Amygdala (tissue), 56 donors: Measurements from ENCODE around the gene PTPRM.
A peak's percentile ranks its signal among the peaks of the same experiment; 100 is the strongest.

Source experiments
- DNase-seq, 56 donors: peaks; one replicate each; lab custom pipeline; 2025; lab: John Stamatoyannopoulos, UW

The PTPRM gene

DNA sequence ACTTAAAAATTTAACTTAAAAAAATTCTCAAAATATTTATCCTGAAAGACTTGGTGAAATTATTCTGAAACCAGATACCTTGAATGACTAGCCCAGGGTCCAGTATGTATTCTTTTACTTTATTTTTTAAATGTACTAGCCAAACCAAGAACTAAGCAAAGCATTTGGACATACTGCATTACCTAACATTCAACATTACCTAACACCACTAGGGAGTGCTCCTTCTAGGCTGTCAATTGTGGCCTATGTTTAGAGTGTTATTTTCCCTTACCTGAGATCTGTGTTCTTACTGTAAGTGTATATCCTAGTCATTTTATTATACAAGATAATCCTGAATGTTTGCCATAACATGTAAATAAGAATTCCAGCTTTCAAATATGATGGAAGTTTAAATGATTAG, 496.6 kb downstream of the PTPRM start:
- DNase-seq, result no peak

DNA sequence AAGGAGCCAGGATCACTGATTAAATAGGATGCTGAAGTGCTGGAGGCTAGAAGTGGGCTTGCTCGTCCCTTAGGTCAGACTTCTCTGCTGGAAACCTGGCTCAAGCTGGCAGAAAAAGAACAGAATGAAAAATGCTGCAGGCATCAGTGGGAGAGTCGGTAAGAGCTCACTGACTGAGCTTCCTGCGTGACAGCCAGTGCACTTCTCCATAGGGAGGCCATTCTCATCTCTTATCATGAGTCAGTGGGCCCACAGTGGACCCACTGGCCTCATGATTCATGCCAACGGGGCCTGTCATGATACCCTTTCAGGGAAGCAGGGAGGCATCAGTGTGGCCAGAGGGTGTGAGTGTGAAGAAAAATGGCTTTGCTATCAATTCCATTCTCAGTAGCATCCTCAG, 498.2 kb downstream of the PTPRM start:
- no peak for DNase-seq

DNA sequence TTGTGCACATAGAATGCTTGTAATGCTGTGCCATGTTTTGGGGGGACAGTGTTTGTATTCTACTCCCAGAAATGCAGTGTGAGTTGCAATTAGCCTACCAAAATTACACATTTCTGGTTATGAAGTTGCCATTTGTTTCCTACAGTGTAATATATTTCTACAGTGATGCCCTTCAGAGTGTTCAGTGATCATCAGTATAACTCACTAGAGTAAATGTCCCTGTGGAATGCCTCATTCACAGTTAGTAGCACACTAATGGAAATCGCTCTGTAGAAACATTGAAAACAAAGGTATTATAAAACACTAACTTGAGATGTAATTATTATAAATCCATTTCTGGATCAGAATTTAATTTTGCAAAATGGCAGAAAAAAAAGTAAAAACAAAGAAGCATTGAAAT, 498.7 kb downstream of the PTPRM start:
- DNase-seq, result no peak

DNA sequence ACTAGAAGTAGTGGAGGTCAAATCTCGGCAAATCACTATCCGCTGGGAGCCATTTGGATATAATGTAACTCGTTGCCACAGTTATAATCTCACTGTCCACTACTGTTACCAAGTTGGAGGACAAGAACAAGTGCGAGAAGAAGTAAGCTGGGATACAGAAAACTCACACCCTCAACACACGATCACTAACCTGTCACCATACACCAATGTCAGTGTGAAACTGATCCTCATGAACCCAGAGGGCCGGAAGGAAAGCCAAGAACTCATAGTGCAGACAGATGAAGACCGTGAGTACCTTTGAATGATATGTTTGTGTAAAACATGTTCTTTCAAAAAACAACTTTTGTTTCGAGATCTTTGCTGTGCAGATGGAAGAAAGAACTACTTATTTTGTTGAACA, 502.6 kb downstream of the PTPRM start:
- no peak for DNase-seq

DNA sequence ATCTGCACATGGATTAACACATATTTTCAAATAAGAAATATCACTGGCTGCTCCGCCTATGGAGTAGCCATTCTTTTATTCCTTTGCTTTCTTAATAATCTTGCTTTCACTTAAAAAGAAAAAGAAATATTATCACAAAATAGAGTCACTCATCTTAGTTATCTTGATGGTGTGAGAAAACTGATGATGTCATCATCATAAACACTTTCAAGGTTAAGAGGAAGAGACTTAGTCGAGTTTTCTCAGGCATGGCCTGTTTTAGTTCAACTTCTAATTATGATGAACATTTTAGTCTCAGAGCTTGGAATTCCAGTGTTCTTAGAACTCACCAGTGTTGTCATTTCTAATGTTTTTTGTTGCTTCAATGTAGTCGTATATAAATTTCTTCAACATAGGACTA, 506.1 kb downstream of the PTPRM start:
- DNase-seq, result no peak

DNA sequence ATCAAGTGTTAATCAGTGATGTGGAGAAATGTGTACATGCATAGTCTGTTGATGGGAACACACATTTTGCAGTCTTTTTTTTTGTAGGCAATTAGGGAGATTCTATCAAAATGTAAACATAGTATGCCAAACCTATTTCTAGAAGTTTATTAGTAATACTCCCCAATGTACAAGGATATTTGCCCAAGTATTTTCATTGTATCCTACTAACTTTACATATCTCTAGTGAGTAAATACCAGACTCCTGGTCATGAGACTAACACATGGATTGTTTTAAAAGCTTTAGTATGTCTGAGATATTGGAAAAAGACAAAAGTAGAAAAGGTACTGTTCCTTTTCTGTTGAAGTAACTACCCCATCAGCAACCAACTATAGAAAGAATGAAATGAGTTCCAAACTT, 513.0 kb downstream of the PTPRM start:
- DNase-seq, result no peak

DNA sequence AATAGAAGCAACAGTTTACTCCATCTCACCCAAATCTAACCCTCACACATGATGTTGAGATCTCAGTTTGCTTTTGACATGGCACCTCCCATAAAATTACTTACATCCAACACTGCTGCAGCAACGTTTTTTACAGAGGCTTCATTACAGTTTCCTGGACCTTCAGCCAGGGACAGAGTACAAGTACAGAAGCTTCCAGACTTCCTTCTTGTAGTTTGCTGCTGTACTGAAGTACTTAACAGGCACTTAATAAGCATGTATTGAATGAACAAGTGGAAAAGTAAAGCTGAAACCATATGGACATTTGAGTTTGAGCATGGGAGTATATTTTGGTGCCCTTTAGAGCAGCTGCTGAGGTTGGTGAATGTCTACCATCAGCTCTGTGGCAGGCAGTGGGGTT, 514.2 kb downstream of the PTPRM start:
- DNase-seq, result no peak

DNA sequence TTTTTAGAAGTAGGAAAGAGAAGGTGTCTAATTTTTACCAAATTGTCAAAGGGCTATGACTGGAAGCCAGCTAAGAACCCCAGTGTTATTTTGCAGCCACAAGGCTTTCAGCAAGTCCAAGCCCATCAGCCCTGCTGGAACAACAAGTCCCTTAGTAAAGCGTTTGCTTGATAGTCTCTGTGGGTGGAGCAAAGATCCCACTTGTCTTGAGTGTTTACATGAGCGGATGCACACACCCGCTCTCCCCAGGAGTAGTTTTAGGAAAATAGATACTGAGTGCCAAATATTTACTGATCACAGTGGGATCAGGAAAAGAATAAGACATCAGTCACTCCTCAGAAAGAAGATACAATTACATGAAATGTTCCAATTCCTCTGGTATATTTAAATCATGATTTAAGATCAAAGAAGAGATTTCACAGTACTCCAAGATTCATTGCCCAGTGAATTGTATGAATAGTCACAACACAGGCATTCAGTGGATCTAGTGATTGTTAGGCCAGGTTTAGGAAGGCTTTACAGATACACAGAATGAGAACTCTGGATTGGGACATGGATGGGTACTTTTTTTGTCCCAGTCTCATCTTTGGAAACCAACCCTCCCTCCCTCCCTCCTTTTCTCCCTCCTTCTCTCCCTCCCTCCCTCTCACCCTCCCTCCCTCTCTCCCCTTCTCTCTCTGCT, 514.9 kb downstream of the PTPRM start:
- DNase-seq, result no peak

DNA sequence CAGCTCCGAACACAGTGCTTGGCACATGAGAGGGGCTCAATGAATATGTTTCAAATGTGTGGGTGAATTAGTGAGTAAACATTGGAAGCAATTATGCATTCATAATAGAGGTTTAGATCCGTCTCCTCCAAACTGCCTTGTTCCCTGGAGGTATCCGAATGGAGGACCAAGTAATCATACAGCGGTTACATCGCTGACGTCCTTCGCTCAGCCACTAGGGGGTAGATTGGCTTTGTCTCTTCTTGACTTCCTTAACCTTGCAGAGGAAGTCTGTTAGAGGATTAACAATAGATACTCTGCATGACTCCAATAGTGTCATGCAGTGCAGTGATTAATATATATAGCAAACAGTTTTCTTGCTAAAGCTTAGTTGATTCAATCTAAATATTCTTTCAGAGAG, 517.0 kb downstream of the PTPRM start:
- peak in 6 of 56 donors; percentile 1 to 10 (median 1) for DNase-seq

DNA sequence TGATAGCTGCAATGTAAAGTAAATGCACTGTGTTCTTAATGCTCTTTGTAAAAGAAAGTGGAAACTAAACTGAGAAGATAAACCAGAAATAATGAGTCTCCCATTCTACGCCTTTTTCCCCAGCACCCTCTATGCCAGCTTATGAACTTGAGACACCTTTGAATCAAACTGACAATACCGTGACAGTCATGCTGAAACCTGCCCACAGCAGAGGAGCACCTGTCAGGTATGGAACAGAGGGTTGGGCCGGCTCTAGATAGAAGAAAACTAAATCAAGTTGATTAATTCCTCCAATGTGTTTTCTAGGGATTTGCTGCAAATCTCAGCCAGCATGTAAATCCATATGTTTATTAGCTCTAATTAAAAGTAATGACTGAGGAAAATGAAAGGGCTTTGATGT, 521.5 kb downstream of the PTPRM start:
- no peak for DNase-seq

DNA sequence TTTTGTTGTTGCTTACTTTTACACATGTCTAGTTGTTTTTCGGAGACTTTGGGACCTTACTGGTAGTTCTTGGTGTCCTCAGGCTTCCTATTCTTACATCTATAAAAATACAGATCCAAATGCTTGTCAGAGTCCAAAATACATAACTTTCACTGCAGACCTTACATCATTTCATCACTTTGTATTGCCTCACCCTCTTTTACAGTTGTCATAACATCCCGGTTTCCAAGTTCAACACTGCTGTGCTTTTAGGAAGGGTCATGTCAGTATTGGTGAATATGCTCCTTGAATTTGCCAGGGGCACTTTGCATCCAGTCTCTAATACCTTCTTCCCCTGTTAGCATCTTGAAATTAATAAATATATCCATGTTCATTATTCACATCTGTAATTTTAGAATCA, 523.9 kb downstream of the PTPRM start:
- no peak for DNase-seq

DNA sequence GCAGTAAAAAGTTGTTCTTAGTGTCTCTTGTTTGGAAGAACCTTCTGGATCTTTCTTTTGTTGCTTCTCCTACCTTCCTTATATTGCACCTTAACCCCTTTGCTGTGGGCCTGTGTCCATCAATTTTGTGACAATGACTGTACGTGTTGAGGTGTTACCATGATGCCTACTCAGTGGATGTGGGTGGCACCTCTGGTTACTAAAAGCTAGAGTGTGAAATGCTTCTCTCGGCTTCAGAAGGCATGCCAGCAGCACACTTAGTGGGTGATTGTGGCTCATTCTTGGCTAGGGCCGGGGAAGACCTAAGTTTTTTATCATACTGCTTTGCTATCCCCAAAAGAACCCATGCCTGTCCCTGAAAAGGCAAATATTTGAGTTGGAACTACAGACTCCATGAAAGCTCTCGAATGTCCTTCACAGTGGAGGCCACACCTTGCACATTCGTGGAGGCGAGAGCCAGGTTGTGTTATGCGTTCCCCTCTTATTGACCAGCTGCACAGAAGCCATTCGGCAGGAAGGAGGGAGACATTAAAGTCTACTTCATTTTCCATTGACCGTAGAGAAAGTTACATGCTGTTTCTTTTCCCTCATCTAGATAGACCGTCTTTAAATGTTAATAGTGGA, 528.9 kb downstream of the PTPRM start:
- no peak for DNase-seq

DNA sequence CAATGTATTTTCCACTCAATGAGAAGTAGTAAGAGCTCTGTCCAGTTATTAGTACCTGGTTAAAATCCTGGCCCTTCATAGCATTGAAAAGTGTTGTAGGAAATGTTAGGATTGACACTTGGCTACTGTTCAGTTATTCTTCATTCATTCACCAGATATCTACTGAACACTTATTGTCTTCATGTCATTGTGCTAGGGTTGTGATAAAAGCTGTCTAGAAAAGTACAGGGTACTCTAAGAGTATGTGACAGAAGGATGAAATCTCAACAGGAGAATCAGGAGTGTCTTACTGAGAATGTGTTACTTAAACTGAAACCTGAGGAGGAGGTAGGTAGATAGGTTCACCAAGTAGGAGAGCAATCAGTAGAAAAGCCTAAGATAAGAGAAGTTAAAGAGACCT, 530.3 kb downstream of the PTPRM start:
- DNase-seq, result no peak

DNA sequence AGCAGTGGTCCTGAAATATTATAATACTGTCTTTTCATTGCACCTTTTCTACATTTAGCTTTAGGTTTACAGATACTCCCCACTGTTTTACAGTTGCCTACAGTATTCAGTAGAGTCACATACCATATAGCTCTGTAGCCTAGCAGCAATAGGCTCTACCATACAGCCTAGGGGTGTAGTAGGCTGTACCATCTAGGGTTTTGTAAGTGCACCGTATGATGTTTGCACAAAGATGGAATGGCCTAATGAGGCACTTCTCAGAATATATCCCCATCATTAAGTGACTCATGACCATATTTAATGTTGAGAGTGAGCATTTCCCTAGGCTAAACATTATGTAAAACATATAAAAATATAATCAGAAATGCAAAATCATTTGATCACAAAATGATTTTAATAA, 530.8 kb downstream of the PTPRM start:
- DNase-seq, result no peak

DNA sequence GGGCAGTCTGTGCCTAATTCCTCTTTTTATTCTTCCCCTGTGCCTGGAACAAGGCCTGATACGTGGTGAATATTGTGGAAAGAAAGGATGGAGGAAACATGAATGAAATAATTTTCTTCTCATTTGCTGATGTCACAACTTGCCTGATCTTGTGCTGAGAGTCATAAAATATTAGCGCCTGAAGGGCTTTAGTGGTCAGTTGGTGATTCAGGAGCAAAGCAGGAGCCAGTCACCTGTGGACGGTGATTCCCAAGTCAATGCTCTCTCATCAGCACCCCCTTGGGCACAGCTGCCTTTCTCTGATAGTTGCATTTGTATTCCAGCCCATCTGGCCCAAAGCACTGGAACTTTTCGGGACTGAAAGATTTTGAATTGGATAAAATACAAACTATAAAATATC, 539.5 kb downstream of the PTPRM start:
- no peak for DNase-seq

DNA sequence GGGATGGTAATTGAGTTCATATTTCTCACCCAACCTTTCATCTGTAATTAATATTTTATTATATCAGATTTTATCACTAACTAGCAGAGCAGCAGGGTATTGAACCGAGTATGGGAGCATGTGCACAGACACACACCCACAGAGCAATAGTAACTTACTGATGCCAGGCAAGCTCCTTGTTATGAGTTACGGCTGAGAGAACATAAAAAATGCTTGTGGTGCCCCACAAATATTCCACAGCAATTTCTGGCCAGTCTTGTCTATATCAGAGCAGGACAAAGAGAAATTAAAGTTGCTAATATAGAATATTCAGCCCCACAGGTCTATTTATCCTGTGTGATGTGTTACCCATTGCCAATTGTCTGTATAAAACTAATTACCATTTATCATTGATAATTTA, 540.3 kb downstream of the PTPRM start:
- no peak for DNase-seq

DNA sequence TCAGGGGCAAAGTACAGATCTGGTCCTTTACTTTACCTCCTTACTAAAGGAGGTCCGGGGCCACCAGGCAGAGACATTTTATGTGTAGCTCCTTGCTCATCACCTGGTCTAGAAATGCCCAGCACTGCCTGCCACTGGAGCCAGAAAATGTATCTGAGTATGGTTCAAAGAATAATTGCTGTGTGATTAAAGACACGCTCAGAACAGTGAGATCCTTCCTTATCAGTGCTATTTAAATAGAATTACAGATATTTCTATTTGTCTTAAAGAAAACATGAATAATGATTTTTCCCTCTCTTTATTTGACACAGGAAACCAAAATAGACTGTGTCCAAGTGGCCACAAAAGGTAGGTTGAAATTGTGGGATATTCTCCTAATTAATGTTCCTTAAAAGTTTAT, 547.4 kb downstream of the PTPRM start:
- DNase-seq, result no peak

DNA sequence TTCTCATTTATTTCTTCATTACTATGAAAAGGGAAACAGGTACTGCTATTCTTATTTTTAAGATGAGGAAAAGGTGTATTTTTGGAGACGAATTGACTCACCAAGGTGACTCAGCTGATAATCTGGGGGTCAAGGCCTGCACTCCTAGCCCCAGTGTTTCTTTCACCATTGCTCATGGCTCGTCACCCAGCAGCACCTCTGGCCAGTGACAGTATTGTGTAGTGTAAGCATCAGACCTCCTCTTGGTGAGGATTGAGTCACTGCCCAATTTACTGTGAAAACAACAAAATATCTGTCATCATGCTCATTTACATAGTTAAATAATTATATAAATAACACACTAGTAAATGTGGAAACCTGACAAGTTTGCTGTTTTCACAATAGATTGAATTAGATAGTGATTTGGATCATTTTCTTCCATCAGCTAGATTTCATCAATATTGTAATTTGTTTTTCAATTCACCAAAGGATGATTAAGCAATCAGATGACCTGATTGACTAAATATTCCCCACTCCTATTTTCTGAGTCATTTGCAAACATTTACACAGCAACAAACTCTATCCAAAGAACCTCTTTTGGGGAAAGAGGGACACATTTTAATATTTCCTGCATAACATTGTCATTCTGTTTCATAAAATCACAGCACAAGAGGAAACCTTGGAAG, 549.4 kb downstream of the PTPRM start:
- DNase-seq, result no peak

DNA sequence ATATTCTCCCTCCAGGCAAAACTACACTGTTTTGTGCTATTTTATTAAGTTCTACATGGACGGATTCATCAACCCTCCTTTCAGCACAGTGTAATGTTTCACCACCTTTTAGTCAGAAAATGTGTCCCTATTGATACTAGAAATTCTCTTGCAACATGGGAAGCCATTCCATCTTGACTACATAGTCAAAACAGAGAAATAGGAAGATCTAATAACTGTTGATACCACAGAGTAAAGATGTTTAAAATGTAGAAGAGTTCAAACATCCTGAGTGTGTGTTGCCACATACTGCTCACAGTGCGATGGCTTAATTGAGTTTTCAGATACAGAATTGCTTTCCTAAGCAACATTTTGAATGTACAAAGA, 549.9 kb downstream of the PTPRM start:
- DNase-seq, result no peak

DNA sequence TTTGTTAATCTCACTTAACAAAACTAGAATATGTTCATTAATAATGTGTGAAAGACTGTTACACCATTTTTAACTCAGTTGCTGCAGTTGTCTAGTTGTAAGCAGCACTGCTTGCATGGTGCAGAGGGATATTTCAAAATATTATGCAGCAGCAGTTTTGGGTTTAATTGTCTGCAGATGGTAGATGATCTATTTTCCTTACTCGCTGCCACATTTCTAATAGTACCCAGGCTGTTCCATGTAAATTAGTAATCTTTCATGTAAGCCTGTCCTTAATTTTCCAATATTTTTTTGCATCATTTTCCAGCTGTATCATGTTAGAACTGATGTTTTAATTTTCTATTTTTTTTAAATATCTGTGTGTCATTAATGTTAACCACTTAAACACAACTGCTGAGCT, 554.0 kb downstream of the PTPRM start:
- DNase-seq, result no peak

DNA sequence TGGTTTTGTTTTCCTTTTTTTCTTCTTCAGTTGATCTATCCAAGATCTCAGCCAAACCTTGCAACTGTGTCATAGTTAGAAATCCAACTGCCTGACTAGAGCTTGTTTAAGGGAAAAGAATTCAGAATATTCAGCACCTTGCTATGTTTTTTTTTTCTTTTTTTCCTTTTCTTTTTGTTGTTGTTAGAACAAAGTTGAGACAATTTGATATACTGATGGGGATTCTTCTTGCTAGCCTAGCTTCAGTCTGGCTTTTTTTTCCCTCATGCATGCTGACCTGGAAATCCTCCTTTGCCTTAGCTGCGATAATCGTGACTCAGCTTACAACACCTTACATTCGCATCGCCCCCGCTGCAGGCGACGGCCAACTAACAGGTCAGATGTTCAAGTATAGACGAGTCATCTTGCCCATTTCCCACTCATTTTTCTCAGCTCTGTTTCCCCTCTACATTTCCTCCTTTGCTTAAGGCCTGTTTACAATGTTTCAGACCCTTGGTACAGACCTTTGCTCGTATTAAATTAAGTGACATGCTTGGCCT, 554.9 kb downstream of the PTPRM start:
- no peak for DNase-seq
